ENCODE results near the gene ZFP36L2.

The ZFP36L2 gene

DNA sequence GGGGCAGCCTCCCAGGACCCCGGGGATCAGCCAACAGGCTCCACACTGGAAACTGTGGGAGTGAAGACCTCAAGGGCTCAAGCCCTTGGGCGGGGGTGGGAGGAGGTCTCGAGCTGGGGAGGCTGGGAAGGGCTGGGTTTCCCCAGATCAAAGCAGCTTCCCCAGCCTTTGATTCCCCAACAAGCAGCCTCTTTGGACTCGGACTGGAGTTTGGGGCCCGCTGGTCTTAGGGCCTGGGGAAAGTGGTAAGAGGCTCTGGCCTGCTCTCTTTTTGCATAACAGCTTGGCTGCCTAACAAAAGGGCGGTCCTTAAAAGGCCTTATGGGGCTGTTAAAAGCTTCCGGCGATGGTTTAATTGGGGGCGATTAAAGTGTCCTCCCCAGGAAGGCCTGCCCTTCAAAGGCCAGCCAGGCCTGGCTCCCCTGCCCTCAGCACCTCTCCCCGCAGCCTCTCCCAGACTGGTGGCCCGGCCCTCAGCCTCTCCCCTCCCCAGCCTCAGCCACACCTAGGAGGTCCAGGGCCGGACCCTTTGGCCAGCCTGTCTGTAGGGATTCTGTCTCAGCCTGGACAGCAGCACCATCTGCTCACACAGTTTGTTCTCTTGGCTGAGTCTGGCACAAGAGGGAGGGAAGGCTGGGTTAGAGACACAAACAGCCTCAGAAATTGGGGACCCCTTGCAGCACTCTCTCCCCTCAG is 39.6 kb downstream of the ZFP36L2 start:
- DNase-seq (ENCODE audit: low read depth, low spot score) = no peak

DNA sequence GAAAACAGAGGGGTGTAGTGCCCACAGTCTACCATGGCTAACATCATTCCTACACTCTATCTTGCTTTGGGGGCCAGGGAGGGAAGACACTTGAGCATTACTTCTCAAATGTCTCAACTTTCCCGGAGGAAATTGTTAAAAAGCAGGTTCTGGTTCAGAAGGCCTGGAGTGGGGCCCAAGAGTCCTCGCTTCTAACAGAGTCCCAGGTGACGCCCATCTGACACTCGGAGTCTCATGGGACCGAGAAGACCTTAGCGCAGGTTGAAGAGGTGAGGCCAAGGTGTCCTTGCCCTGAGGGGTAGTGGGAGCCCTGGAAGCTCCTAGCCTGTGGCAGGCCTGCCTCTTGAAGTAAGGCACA is 40.1 kb downstream of the ZFP36L2 start:
- DNase-seq (ENCODE audit: low read depth, low spot score) = no peak

DNA sequence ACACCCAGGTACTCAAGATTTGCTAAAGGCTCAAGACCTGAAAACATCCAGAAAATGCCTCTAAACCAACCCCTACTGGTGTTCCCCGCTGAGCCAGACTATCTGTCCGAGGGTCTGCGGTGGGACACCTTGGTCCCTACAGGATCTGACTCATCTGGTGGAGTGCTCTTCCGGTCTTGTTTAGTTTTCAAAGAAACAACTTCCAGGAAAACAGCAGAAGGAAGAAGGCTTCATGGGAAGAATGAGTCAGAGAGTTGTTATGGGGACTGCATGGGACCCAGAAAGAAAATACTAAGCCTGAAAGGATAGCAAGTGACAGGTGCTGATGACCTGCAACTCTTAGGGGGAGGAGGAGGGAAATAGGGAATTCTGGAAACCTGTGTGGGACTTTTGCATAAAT is 41.3 kb downstream of the ZFP36L2 start:
- no peak for DNase-seq (ENCODE audit: low read depth, low spot score)

DNA sequence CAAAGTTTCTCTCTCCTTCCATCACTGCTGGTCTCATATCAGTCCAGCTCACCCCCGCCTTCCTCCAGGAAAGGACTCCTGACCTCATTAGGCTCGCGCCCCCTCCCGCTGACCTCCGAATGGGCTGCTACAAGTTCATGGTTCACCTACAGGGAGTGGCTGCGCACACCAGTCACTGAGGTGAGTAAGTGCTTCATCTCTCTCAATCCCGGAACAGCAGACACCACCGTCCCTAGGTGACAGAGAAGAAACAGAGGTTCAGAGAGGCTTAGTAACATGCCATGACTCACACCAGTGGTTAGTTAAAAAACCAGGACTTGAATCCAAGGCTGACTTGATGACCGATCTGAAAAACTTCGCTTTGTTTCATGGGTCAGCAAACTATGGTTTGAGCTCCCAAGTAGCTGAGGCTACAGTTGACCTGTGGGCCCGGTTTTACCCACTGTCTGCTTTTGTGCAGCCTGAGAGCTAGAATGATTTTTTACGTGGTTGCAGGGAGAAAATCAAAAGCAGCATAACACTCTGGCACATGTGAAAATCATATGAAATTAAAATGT is 42.0 kb downstream of the ZFP36L2 start:
- no peak for DNase-seq (ENCODE audit: low read depth, low spot score)

DNA sequence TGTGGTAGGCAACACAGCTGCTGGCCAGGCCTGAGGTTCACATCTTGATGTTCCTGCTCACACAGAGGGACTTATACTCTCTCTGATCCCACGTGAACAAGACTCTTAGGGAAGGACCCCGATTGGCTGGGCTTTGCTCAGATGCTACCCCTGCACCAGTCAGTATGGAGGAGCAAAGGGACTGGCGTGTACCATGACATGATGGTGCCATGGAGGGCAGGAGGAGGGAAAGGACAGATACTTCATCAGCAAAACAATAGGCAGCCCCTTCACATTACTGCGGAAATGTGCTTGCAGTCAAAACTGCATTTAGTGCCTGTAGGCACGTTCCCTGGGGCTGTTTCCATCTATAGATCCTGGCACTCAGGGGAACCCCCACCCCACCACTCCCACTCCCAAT is 42.7 kb downstream of the ZFP36L2 start:
- DNase-seq (ENCODE audit: low read depth, low spot score) = no peak

DNA sequence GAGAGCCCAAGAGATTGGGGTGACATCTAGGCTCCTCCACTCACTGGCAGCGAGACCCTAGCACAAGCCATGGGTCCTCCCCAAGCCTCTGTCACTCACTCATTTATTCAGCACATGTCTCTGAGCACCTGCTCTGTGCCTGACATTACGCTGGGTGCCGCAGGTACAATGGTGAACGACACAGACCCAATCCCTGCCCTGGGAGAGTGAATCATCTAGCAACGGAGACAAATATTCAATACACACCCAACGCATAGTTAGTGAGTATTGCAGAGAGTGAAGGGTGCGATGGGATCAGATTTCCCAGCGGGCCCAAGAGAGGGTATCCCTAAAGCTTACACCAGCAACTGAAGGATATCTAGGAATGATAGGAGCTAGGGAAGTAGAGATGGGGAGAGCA is 45.5 kb downstream of the ZFP36L2 start:
- DNase-seq (ENCODE audit: low read depth, low spot score) = no peak

DNA sequence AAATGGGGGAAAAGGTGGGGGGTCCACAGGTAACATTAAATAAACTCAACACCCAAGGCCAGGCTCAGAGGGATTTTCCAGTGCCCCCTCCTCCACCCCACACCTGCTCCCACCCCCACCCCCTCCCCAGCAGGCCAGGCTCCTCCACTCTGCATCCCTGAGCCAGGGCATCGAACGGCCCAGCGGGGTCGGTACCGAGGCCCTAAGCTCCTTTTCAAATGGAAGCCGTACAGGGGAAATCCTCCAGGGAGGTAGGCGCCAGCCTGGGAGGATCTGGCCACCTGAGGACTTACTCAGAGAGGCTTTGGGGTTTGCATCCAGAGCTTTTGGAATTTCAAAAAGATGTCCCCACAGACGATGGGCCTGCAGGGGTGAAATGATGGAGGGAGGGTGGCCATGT is 46.5 kb downstream of the ZFP36L2 start:
- DNase-seq (ENCODE audit: low read depth, low spot score) = no peak

DNA sequence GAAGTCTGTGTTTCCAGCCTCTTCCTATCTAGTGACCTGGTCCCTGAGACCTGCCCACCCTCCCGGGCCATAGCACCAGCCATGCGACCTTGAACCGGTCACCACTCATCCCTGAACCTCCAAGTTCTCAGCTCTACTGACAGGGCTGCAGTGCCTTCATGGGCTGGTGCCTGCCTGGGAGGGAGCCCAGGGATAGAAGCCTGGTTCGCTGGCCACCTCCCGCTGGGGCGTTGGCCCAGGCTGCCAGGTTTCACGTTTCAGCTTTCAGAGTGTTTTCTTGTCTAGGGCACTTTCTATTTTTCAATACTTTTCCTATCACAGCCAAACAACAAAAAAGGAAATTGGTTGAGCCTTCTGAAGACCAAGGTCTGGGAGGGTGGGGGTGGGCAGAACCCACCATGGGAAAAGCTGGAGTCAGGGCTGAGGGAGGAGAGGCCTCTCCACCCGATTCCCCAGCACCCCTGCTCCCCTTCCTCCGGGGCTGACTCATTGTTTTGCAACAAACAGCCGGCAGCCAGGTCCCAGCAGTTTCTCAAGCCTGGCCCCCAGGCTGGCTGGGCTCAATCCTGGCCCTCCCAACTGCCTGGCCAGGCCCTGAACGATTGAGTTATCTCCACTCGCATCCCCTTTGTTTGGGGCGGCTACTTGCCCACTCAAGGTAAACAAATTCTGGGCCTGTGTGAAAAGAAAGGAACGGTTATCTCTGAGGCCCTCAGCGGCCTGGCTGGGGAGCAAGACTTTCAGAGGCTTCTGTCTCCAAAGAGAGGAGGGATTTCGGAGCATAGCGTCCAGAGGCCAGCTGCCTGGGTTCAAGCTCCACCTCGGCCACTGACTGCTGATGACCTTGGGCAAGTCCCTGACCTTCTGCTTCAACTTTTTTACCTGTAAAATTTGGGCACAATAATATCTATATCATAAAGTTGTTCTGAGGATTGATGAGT is 47.5 kb downstream of the ZFP36L2 start:
- no peak for DNase-seq (ENCODE audit: low read depth, low spot score)

DNA sequence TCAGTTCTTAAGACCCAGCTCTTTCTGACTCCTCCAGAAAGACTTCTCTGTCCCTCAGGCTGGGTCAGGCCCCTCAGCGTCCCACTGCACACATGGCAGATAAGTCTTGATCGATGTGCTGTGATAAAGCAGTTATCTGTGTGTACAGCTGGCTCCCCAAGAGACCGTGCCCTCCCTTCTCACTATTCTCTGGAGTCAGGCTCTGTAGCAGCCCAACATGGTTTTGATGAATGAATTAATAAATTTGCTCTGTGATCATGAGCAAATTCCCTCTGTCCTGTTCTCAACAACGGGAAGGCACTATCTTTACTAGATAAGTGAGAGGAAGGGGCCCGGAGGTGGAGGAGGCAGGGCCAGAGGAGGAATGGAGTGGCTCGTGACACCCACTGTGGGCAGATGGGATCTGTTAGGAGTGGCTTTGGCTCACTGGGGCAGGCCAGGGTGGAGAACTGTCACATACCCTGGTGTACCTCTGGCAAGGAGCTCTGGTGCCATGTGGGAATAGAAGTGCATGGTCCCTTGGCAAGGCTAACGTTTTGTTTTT is 48.3 kb downstream of the ZFP36L2 start:
- DNase-seq (ENCODE audit: low read depth, low spot score) = no peak

DNA sequence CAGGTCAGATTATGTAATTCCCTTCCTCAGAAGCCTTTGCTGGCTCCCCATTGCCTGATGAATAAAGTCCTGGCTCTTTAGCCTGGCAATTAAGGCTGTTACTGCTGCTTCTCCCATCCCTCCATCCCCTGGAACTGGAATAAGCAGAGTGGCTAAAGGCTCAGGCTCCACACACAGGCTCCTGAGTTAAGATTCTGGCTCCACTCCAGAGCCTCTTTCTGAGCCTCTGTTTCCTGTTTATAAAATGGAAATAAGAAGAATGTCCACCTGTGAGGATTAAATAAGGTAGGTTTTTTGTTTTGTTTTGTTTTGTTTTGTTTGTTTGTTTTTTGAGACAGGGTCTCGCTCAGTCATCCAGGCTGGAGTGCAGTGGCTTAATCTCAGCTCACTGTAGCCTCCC is 50.0 kb downstream of the ZFP36L2 start:
- DNase-seq (ENCODE audit: low read depth, low spot score) = no peak

DNA sequence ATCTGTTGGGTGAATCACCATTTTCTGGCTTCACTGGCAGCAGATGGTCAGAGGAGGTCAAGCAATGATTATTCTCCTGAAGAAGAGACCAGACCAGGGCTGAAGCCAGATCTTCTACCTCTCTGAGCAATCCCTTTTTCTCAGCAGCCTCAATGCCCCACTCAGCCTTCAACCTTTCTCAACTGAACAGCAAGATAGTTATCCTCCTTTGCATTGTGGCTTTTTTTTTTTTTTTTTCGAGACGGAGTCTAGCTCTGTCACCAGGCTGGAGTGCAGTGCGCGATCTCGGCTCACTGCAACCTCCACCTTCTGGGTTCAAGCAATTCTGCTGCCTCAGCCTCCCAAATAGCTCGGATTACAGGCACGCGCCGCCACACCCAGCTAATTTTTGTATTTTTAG is 50.5 kb downstream of the ZFP36L2 start:
- no peak for DNase-seq (ENCODE audit: low read depth, low spot score)

DNA sequence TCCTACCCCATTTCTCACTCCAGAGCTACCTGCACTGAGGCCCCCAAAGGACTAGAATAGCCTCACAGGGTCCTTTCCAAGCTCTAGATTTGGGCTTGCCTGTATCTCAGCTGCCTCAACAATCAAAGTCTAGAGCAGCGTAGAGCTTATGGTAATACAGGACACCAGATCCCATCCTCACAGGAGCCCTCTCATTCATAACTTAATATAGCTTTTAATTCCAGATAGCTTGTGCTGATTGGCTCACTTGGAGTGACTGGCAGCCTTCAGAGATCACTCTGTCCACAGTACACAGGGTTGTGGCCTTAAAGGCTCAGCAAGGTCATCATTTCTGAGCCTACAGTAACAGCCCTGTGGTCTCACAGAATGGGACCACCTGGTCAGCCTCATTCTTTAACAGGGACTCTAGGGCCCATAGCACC is 51.4 kb downstream of the ZFP36L2 start:
- no peak for DNase-seq (ENCODE audit: low read depth, low spot score)

DNA sequence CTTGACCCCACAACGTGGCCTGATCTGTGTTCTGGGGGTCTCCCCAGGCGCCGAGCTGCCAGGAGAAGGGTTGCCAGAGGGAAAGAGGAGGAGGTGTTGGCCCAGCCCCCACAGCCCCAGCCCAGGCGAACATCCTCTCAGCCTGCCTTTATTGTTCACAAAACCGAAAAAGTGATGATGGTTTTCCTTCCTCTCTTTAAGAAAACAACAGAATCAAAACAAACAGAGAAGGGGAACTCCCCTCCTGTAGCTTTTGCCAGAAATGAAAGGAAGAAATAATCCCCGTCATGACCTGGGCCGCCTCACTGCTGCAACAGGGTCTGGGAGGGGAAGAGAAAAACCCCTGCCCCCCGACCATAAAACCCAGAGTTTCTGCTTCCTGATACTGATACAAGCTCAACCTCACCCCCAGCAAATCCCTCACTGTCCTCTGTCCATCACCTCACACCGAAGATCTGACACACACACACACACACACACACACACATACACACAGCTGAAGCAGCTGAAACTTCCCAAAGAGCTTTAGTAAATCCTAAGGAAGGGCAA is 52.0 kb downstream of the ZFP36L2 start:
- peak; percentile 60 for DNase-seq (ENCODE audit: low read depth, low spot score)
